ENCODE data around the gene ZNF236. TPM values are rescaled to one million over a fixed set of nuclear protein-coding genes. Genes with fewer than 3 reads are reported as not detected.

The ZNF236 gene
- polyA plus RNA-seq, 4 donors: 9.7 to 12.8 (median 10.8) TPM

DNA sequence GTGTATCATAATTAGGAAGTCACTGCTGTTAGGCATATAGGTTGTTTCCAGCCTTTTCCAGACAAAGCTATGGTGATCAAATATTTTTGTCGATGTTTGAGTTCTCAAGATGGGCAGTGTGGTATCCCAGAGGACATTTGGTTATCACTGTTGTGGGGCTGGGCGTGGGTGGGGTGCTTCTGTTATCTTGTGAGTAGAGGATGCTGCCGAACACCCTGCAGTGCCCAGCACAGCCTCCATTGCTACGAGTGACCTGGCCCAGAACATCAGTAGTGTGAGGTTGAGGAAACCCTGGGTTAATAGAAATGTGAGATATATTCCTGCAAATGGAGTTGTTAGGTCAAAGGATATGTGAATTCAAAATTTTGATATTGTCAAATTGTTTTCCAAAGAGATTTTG lies 33.2 kb downstream of the ZNF236 start:
- no peak for DNase-seq (ENCODE audit: low read depth in 4 of 4, low spot score in 3 of 4)

DNA sequence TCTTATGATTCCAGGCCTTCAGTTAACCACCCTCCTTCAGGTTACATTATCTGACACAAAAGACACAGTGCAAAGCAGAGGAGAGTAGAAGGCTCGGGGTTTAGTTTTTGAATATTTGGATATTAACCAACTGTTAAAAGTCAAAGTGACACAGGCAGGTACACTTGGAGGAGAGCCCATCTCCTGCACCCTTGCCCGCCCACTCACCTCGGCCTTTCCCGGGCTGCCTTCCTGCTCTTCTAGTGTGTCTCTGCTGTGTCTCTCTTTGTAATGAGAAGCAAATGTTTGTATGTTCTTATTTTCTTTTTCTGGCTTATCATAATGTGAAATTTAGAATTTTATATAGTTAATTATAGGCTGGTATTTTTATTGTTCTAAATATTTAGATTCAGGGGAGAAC lies 35.1 kb downstream of the ZNF236 start:
- DNase-seq (ENCODE audit: low read depth in 4 of 4, low spot score in 3 of 4): no peak

DNA sequence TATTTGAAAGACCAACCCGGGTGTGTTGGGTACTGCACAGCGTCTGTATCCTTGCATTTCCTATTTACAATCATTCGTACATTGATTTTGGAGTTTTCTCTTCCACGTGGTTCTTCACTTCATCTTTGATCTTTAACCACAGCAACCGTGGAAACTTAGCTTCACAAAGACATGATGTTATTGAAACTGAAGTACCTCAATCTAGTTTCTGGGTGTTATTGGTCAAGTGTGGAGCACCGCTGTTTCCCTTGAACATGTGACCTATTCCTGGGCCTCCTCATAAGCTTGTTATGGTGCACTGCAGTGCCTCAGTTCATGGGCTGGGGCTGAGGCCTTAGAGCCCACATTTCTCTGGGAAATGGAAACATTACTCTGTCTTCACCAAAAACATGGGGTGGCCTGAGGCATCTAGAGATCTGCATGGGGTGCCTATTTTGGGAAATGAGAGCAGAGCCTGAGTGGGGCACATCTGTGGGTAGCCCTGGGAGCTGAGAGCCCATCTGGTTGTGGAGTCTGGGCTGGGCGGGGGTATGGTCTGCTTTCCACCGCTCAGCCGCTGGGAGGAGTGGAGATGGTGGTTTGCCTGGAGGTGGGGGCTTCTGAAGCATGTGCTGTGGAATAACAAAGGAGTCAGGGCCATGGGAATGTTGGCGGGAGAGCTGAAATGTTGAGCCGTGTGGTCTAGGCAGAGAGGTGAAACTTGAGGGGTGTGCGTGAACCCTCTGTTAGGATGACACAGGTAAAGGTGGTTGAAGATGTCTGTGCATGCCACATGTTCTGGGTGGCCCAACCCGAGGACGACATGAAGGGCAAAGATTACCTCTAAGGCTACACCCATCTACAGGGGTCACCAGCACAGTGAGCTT lies 37.4 kb downstream of the ZNF236 start:
- no peak for DNase-seq (ENCODE audit: low read depth in 4 of 4, low spot score in 3 of 4)

DNA sequence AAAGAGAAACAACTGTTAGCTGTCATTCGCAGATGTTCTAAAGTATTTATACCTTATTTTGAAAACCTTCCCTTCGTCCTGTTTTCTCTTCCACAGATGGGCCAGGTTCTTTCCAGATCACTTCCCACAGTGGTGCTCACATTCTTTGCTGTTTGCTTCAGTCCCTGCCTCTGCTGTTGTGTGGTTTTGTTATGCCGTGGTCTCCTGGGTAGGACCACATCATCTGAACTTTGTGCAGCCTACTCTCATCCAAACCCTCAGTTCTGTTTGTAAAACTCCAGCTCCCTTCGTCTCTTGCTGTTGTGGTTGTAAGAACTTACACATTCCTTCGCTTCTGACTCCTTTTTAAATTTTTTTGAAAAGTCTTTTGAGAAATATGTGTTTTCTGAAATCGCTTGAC lies 38.1 kb downstream of the ZNF236 start:
- no peak for DNase-seq (ENCODE audit: low read depth in 4 of 4, low spot score in 3 of 4)

DNA sequence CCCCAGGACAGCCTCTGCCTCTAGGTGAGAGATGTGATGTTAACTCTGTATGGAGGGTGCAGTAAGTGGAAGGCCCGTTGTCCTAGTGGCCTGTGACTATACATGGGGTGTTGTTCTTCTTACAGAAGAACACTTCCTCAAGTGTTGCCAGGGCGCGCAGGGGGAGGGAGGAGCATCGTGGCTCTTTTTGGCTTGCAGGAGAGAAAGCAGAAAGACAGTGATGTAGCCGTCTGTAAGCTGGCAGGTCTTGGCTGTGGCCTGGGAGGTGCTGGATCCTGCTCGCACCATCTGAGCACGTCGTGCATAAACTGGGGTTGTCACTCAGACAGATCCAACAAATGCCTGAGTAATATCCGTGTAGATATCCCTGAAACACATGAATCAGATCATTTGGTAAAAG lies 44.3 kb downstream of the ZNF236 start:
- DNase-seq (ENCODE audit: low read depth in 4 of 4, low spot score in 3 of 4): no peak

DNA sequence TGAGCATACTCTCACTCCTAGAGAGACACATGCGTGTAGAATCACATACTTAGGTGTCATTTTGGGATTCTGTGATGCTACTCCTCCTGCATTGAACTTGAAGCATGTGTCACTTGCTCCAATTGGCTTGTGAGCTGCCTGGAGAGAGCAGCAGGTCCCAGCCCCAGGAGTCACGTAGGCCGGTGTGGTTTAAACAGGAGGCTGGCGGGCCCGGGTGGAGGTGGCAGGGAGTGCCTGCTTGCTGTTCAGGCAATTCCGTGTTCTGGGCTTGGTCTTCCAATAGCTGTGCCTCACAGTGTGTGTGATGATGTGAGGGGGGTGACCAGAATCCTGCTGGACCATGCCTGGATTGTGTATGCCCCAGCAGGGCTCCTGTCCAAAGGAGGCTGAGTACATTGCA lies 51.0 kb downstream of the ZNF236 start:
- DNase-seq (ENCODE audit: low read depth in 4 of 4, low spot score in 3 of 4): no peak

DNA sequence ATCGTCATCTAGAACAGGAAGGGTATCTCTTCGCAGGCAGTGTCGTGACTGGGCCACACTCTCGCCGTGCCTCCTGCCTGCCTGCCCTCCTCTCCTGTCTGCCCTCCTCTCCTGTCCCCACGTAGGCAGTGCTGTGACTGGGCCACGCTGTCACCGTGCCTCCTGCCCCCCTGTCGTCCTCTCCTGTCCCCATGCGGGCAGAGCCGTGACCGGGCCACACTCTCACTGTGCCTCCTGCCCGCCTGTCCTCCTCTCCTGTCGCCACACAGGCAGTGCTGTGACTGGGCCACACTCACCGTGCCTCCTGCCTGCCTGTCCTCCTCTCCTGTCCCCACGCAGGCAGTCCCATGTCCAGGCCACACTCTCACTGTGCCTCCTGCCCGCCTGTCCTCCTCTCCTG lies 51.4 kb downstream of the ZNF236 start:
- no peak for DNase-seq (ENCODE audit: low read depth in 4 of 4, low spot score in 3 of 4)

DNA sequence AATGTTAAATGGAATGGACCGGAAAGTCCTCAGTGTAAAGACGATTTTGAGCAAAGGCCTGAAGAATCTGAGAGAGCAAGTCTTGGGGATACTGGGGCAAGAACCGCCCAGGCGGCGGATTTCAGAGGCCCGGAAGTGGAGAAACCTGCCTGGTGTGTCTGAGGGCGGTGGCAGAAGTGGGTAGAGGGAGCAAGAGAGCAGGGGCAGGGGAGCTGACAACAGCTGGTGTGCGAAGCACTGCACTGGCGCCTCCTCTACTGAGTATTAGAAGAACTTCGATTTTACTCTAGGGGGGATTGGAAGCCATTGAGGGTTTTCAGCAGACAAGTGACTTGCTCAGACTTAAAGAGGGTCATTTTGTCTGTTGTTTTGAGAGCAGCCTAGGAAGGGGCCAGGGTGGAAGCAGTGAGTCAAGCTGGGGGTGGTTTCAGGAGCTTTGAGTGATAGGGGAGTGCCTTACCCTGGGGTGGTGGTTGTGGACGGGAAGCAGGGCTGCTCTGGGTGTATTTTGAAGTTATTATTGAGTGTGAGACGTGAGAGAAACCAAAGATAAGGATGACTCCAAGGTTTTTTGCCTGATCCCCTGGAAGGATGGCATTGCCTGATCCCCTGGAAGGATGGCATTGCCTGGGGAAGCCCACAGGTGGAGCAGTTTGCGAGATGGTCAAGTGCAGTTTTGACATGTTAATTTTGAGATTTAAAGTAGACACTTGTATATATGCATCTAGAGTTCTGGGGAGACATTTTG lies 52.5 kb downstream of the ZNF236 start:
- DNase-seq (ENCODE audit: low read depth in 4 of 4, low spot score in 3 of 4): no peak

DNA sequence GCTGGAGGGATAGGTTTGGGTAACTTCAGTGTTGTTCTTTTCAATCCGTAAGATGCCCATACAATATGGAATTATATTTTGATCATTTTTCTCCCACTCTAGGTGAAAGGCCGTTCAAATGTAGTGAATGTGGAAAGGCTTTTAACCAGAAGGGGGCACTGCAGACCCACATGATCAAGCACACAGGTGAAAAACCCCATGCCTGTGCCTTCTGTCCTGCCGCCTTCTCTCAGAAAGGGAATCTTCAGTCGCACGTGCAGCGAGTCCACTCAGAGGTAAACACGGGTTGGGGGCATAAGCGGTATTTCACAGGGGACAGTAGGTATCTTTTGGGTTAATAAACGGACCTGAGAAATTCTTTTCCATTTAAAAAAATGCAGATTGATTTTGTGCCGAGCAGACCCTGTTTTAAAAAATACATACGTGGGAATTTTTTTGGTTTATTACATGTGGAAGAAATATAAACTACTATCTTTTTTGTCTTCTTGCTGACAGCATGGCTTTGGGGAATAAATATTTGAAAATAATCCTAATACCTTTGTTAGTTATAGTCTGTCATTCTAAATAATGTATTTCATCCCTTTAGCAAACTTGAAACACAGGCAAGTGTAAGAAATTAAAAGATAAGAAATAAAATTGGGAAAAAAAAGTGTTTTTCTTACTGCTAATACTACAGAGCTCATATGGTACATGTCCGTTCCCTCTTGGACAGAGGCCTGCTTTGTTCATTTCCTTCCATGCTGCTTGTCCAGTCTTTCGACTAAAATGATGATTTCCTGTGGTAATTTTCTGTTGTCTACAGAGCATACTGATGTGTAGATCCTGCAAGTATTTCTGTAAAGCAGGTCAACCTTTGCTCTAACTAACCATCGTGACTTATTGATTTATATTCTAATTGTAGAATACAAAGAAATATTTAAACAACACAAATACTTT lies 53.3 kb downstream of the ZNF236 start:
- peak; percentile 5 to 28 (median 23) for DNase-seq (ENCODE audit: low read depth in 4 of 4, low spot score in 3 of 4)

DNA sequence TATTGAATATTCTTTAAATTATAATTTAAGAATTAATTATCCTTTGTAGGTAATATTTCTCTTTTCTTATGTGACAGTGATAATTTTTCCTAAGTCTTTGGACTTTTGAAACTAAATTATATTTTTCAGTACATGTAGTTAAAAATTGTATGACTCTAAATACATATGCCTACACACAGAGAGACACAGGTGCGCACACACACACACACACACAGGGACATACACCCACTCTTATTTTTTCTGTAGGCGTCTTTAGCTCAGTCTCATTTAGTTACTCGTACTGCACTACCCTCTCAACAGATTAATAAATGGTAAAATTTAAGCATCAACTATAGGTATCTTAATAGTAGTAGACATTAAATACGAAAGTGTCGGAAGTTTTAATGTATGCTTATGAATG lies 56.1 kb downstream of the ZNF236 start:
- DNase-seq (ENCODE audit: low read depth in 4 of 4, low spot score in 3 of 4): no peak

DNA sequence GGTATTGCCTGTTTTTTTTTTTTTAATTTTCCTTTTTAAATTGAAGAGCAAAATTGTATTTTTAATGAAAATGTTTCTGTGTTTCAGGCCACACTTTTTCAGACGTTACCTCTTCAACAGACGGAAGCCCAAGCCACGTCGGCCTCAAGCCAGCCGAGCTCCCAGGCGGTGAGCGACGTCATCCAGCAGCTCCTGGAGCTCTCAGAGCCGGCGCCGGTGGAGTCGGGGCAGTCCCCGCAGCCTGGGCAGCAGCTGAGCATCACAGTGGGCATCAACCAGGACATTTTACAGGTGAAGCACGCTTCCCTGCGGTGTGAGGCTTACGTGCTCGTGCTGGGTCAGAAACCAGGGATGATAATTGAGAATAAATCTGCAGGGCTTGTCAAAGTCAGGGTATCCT lies 57.7 kb downstream of the ZNF236 start:
- DNase-seq (ENCODE audit: low read depth in 4 of 4, low spot score in 3 of 4): no peak

DNA sequence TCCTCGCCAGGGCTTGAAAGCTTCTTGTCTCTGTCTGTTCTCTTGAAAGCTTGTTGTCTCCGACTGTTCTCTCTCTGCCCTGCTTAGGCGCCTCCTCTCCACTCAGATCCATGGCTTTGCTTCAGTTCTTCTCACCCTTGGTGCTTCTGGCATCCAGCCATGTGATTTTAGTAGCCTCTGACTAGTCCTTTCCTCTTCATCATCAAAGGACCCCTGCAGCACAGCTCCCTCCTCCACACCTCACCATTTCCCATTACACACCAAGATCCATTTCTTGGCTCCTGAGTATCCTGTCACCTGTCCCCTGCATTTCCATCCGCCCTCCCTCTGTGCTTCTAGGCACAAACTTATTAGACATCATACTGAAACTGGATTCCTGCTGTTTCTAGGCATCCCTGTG lies 59.4 kb downstream of the ZNF236 start:
- no peak for DNase-seq (ENCODE audit: low read depth in 4 of 4, low spot score in 3 of 4)

DNA sequence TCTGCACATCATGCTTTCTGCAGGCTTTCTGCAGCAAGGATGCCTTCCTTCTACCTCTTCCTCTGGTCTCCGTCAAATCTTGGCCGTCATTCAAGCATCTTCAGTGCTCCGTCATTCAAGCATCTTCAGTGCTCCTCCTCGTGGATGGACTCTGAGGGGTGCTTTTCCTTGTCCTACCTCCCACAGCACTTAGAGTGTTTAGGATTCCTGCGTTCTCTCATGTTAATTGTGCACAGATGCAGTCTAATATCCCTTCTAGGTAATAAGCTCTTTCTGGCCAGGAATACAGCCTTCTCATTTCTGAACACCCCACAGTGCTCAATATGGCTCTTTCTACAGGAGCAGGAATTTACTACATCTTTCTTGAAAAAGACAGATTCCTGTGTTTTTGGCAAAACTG lies 59.8 kb downstream of the ZNF236 start:
- no peak for DNase-seq (ENCODE audit: low read depth in 4 of 4, low spot score in 3 of 4)

DNA sequence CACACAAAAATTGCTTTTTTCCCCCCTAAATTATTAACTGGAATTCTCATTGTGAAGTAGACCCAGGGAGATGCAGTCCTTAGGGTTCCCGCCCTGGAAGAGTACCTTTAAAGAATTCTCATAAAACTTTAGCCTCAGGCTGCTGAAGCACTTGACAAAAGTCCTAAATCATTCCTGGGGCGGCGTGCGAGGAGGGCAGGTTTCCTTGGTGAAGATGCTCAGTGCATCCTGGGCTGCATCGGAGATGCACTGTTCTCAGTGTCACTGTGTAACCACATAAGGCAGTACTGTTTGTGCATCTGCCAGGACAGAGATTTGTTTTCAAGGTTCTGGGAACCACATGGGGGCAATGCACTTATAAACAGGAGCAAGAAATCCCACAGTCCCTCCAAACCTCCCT lies 62.6 kb downstream of the ZNF236 start:
- DNase-seq (ENCODE audit: low read depth in 4 of 4, low spot score in 3 of 4): no peak

DNA sequence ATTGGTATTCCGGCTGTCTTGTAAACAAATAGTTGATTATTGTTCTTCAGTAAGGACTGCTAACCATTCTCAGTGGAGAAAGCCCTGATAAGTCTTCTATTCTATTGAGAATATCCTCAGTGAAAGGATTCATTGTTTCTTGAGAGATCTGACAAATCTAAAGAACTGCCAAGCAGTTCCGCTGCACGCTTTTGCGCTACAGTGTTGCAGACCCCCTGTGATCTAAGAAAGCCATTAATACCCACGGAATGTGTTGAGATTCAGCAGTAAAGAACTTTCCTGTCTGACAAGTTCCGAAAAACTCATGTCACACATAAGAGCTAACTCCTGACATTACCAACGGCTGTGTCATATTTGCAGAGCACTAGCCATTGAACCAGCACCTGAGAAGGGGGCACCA lies 63.8 kb downstream of the ZNF236 start:
- DNase-seq (ENCODE audit: low read depth in 4 of 4, low spot score in 3 of 4): no peak

DNA sequence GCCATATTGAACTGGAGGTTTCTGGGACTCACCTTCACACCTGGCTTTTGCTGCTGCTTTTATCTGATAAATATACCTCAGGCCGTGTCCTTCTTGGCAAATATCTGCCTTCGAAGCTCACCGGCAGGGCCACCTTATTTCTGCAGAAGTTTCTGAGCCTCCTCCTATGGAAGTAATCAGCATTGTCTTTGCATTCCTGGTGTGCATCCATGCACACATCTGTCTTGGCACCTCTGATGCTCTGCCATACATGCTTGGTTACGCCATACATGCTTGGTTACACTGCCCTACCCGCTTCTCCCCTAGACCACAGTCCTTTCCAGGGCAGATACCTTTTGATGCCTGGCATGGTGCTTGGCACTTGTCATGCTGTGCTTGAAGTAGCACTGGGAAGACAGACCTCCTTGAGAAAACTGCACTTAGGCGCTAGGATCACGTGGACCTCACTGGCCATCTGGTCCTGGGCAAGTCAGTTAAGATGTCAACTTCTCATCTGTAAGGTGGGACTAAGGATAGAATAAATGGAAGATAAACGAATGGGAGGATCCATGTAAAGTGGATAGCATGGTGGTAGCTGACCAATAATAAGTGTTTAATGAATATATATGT lies 66.8 kb downstream of the ZNF236 start:
- no peak for DNase-seq (ENCODE audit: low read depth in 4 of 4, low spot score in 3 of 4)

DNA sequence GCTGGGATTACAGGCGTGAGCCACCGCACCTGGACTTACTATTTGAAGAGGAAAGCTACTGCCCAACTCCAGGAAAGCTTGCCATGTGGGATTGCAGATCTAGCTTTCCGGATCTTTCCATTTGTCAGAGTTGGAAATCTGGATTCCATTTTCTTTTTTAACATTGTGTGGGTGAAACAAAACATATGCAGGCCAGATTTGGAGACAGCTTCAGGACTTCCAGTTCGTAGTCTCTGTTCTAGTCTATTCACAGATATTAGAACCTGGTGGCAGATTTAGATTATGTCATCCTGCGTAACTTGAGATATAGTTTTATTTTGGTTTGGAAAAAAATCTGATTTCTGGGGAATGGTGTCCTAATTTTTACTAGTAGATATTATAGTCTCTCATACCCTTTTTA lies 70.5 kb downstream of the ZNF236 start:
- DNase-seq (ENCODE audit: low read depth in 4 of 4, low spot score in 3 of 4): no peak

DNA sequence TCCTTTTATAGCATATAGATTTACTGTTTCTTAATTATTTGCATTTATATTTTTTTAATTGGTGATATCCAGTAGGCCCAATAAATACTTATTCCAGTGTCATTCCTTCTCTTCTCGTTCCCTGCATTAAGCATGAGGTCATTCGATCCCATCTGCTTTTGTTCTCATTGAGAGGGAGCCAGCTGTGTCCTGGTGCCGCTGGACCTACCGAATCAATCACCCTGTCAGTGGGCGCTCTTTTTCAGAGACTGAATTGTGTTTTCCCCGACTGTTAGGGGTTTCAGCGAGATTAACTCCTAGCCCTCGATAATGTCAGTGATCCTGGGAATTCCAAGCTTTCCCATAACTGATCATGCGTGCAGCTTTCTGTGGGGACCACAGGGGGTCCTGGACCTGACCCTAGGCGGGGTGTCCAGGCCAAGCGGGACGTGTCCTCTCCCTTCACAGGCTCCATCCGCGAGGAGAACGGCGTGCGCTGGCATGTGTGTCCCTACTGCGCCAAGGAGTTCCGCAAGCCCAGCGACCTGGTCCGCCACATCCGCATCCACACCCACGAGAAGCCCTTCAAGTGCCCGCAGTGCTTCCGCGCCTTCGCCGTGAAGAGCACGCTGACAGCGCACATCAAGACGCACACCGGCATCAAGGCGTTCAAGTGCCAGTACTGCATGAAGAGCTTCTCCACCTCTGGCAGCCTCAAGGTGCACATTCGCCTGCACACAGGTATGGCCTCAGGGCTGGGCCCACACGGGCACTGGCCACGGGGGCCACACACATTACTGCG lies 72.4 kb downstream of the ZNF236 start:
- no peak for DNase-seq (ENCODE audit: low read depth in 4 of 4, low spot score in 3 of 4)

DNA sequence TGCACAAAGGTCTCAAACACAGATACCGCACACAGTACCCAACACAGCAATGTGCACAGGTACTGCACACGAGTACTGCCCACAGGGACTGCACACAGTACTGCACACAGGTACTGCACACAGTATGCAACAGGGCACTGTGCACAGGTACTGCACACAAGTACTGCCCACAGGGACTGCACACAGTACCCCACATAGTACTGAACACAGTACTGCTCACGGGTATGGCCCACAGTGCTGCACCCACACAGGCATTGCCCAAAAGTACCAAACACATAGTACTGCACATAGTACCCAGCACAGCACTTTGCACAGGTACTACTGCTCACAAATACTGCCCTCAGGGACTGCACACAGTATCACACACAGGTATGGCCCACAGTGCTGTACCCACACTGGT lies 73.1 kb downstream of the ZNF236 start:
- DNase-seq (ENCODE audit: low read depth in 4 of 4, low spot score in 3 of 4): no peak

DNA sequence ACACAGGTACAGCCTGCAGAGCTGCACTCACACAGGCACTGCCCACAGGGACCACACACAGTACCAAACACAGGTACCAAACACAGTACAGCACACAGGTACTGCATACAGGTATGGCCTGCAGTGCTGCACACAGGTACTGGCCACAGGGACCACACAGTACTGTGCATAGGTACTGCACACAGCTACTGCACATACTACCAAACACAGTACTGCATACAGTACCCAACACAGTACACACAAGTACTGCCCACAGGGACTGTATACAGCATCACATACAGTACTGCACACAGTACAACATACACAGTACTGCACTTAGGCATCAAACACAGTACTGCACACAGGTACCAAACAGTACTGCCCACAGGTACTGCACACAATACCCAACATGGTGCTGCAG lies 74.3 kb downstream of the ZNF236 start:
- DNase-seq (ENCODE audit: low read depth in 4 of 4, low spot score in 3 of 4): no peak
